H1 (cell line): ENCODE measurements around the gene BICD1. TPM values are rescaled to one million over a fixed set of nuclear protein-coding genes. Genes with fewer than 3 reads are reported as not detected.
A peak's percentile ranks its signal among the peaks of the same experiment; 100 is the strongest.

Experiments
- CTCF ChIA-PET: fragments of 300-600 bp; sonication (Branson Sonifier 250); formaldehyde crosslinking; loops from one replicate; lab custom pipeline; 2021; ENCODE audit not compliant: partially characterized antibody; lab: Charles Lee
- POLR2A ChIA-PET: fragments of 300-600 bp; sonication (Branson Sonifier 250); formaldehyde crosslinking; loops from one replicate; lab custom pipeline; 2021; ENCODE audit warnings: inconsistent platforms; ENCODE audit not compliant: partially characterized antibody; lab: Charles Lee
- DNase-seq, 2 experiments: peaks; one replicate each; pipeline versions ENCODE4 v3.0.0 to v3.0.0-alpha.2; 2010 to 2022; ENCODE audit warnings: low spot score in 2 of 2, low read depth in 1 of 2, mixed read lengths in 1 of 2
- FAIRE-seq: peaks from 2 replicates; lab custom pipeline; 2011; peaks lifted over from hg19 to GRCh38; lab: Jason Lieb, UNC
- H2AFZ ChIP-seq: 2 replicates; pipeline ENCODE4 v1.8.1; 2012; ENCODE audit warnings: low read length, inconsistent platforms
- H2AK5ac ChIP-seq: 2 replicates; pipeline ENCODE4 v1.6.1; 2013; ENCODE audit warnings: low read depth, low read length
- H2BK120ac ChIP-seq: replicated peaks from 2 replicates; pipeline ENCODE3; 2013; ENCODE audit warnings: low read depth, low read length, inconsistent platforms
- H2BK12ac ChIP-seq: 2 replicates; pipeline ENCODE4 v1.6.1; 2013; ENCODE audit warnings: low read depth, low read length
- H2BK15ac ChIP-seq: 2 replicates; pipeline ENCODE4 v1.6.1; 2013; ENCODE audit warnings: low read length
- H2BK20ac ChIP-seq: 2 replicates; pipeline ENCODE4 v1.6.1; 2013; ENCODE audit warnings: low read length
- H2BK5ac ChIP-seq: 2 replicates; pipeline ENCODE4 v1.6.1; 2013; ENCODE audit warnings: low read depth, low read length
- H3K14ac ChIP-seq: 2 replicates; pipeline ENCODE4 v1.6.1; 2013; ENCODE audit warnings: inconsistent platforms; ENCODE audit not compliant: insufficient read length
- H3K18ac ChIP-seq: 2 replicates; pipeline ENCODE4 v1.6.1; 2013; ENCODE audit warnings: low read length; ENCODE audit errors: extremely low read depth
- H3K23ac ChIP-seq: 2 replicates; pipeline ENCODE4 v1.6.1; 2013; ENCODE audit warnings: inconsistent platforms; ENCODE audit not compliant: insufficient read length
- H3K23me2 ChIP-seq: 2 replicates; pipeline ENCODE4 v1.6.1; 2013; ENCODE audit warnings: low read depth, low read length
- H3K27ac ChIP-seq: 2 replicates; pipeline ENCODE4 v1.6.1; 2011; ENCODE audit warnings: low read depth, low read length, inconsistent platforms
- H3K27me3 ChIP-seq, 4 experiments: replicated peaks in 1 of 4; 1 replicate in 1 of 4; 2 replicates in 3 of 4; pipeline versions ENCODE4 v1.6.1 to v1.8.1; 2011 to 2013; ENCODE audit warnings: low read length in 3 of 4, mild to moderate bottlenecking in 3 of 4, inconsistent platforms in 2 of 4, mixed read lengths in 2 of 4, moderate library complexity in 1 of 4; ENCODE audit not compliant: control insufficient read depth in 3 of 4, insufficient read depth in 3 of 4; ENCODE audit errors: extremely low read depth in 1 of 4
- H3K36me3 ChIP-seq, 4 experiments: 2 replicates each; pipeline versions ENCODE4 v1.6.1 to v1.8.1; 2011 to 2013; ENCODE audit warnings: mild to moderate bottlenecking in 4 of 4, low read length in 3 of 4, moderate library complexity in 2 of 4, control low read depth in 1 of 4, inconsistent platforms in 1 of 4; ENCODE audit not compliant: insufficient read depth in 4 of 4, control insufficient read depth in 2 of 4
- H3K4ac ChIP-seq: replicated peaks from 2 replicates; pipeline ENCODE3; 2013; ENCODE audit warnings: low read length, low read depth, mixed read lengths, inconsistent platforms; ENCODE audit not compliant: insufficient read length
- H3K4me1 ChIP-seq, 4 experiments: replicated peaks in 1 of 4; 1 replicate in 1 of 4; 2 replicates in 3 of 4; pipeline versions ENCODE4 v1.6.1 to v1.8.1; 2011 to 2013; ENCODE audit warnings: low read length in 3 of 4, inconsistent platforms in 2 of 4, mixed read lengths in 1 of 4; ENCODE audit not compliant: insufficient read depth in 4 of 4, control insufficient read depth in 3 of 4
- H3K4me2 ChIP-seq, 2 experiments: 2 replicates each; pipeline versions ENCODE4 v1.6.1 to v1.8.1; 2011 to 2013; ENCODE audit warnings: low read depth in 2 of 2, low read length in 2 of 2, control low read depth in 1 of 2, inconsistent platforms in 1 of 2, mild to moderate bottlenecking in 1 of 2; ENCODE audit not compliant: insufficient read depth in 1 of 2
- H3K4me3 ChIP-seq, 4 experiments: fragments of 200-600, 300-600 bp in 1 of 4; sonication (generic), shearing (Covaris generic), sonication (Bioruptor Twin) in 1 of 4; 2 replicates each; pipeline versions ENCODE4 v1.5.1 to v1.8.1; 2011 to 2016; ENCODE audit warnings: low read length in 4 of 4, low read depth in 3 of 4, control low read depth in 2 of 4, inconsistent platforms in 2 of 4, mild to moderate bottlenecking in 2 of 4, mixed read lengths in 1 of 4, moderate library complexity in 1 of 4; ENCODE audit not compliant: insufficient read depth in 2 of 4; ENCODE audit errors: extremely low read depth in 1 of 4
- H3K56ac ChIP-seq: replicated peaks from 2 replicates; pipeline ENCODE3; 2013; ENCODE audit warnings: low read depth, mild to moderate bottlenecking, mixed read lengths, low read length, inconsistent platforms; ENCODE audit not compliant: insufficient read length
- H3K79me1 ChIP-seq: 2 replicates; pipeline ENCODE4 v1.6.1; 2013; ENCODE audit warnings: low read depth, low read length, control low read depth
- H3K79me2 ChIP-seq, 2 experiments: 2 replicates each; pipeline versions ENCODE4 v1.6.1 to v1.8.1; 2012 to 2013; ENCODE audit warnings: low read length in 2 of 2, mild to moderate bottlenecking in 2 of 2, inconsistent platforms in 1 of 2; ENCODE audit not compliant: insufficient read depth in 2 of 2, control insufficient read depth in 1 of 2
- H3K9ac ChIP-seq, 4 experiments: replicated peaks in 1 of 4; 1 replicate in 1 of 4; 2 replicates in 3 of 4; pipeline versions ENCODE4 v1.6.1 to v1.8.1; 2011 to 2013; ENCODE audit warnings: low read depth in 3 of 4, low read length in 3 of 4, control low read depth in 2 of 4, mild to moderate bottlenecking in 2 of 4, moderate library complexity in 2 of 4, inconsistent platforms in 1 of 4; ENCODE audit errors: extremely low read depth in 1 of 4
- H3K9me3 ChIP-seq, 2 experiments: 2 replicates each; pipeline versions ENCODE4 v1.6.1 to v1.8.1; 2012 to 2013; ENCODE audit warnings: mild to moderate bottlenecking in 2 of 2, moderate library complexity in 2 of 2, control low read depth in 1 of 2, inconsistent platforms in 1 of 2, low read depth in 1 of 2, low read length in 1 of 2, mixed read lengths in 1 of 2; ENCODE audit not compliant: insufficient read depth in 2 of 2
- H4K20me1 ChIP-seq, 2 experiments: replicated peaks in 1 of 2; 2 replicates each; pipeline versions ENCODE3 to v1.8.1; 2011 to 2013; ENCODE audit warnings: inconsistent platforms in 2 of 2, low read length in 2 of 2, mild to moderate bottlenecking in 1 of 2; ENCODE audit not compliant: insufficient read depth in 2 of 2, control insufficient read depth in 1 of 2
- H4K5ac ChIP-seq: 2 replicates; pipeline ENCODE4 v1.6.1; 2013; ENCODE audit warnings: low read length, low read depth, mixed read lengths, inconsistent platforms; ENCODE audit not compliant: insufficient read length
- H4K8ac ChIP-seq: 2 replicates; pipeline ENCODE4 v1.8.0; 2013; ENCODE audit warnings: mild to moderate bottlenecking, moderate library complexity, low read length, inconsistent platforms; ENCODE audit not compliant: insufficient read depth; ENCODE audit errors: extremely low read depth
- H4K91ac ChIP-seq: replicated peaks from 2 replicates; pipeline ENCODE3; 2013; ENCODE audit warnings: low read length, mixed read lengths, inconsistent platforms; ENCODE audit not compliant: insufficient read length
- CREB1 ChIP-seq: IDR thresholded peaks from 2 replicates; pipeline ENCODE4 v1.6.1; 2012; ENCODE audit warnings: inconsistent platforms
- FOSL1 ChIP-seq: IDR thresholded peaks from 2 replicates; pipeline ENCODE4 v1.6.1; 2011; ENCODE audit warnings: mild to moderate bottlenecking, low read depth, low read length, moderate library complexity; ENCODE audit not compliant: insufficient read depth
- HDAC2 ChIP-seq, 2 experiments: fragments of 300-600 bp in 1 of 2; sonication (generic) in 1 of 2; IDR thresholded peaks; 2 replicates each; pipeline ENCODE4 v1.6.1; 2011 to 2012; ENCODE audit warnings: low read depth in 2 of 2, low read length in 2 of 2, mild to moderate bottlenecking in 2 of 2, moderate library complexity in 2 of 2, borderline replicate concordance in 1 of 2, inconsistent platforms in 1 of 2
- POU5F1 ChIP-seq: IDR thresholded peaks from 2 replicates; pipeline ENCODE4 v1.6.1; 2011; ENCODE audit warnings: low read depth, mild to moderate bottlenecking, low read length, moderate library complexity
- SP2 ChIP-seq: IDR thresholded peaks from 2 replicates; pipeline ENCODE4 v1.6.1; 2012; ENCODE audit warnings: mild to moderate bottlenecking, low read length, inconsistent platforms
- TEAD4 ChIP-seq: IDR thresholded peaks from 2 replicates; pipeline ENCODE4 v1.6.1; 2012; ENCODE audit warnings: low read depth, low read length, inconsistent platforms, mixed read lengths
- WGBS, 2 experiments: shearing (Covaris generic) in 1 of 2; methylation state at CpG; one replicate each; pipeline versions ENCODE4 v1.1.6 to v1.1.7; 2013 to 2015; ENCODE audit warnings: low lambda C conversion rate in 2 of 2, mixed read lengths in 2 of 2, inconsistent platforms in 1 of 2, low coverage in 1 of 2, missing lambda C conversion rate in 1 of 2; ENCODE audit not compliant: insufficient replicate concordance in 2 of 2, insufficient coverage in 1 of 2, insufficient read length in 1 of 2; ENCODE audit errors: extremely low coverage in 1 of 2, missing lambda C conversion rate in 1 of 2; 5-methylcytosine and 5-hydroxymethylcytosine counted together
- polyA plus RNA-seq, 7 experiments: library from polyadenylated mRNA; depleted of rRNA in 3 of 7; stranded (reverse) in 5 of 7; unstranded in 2 of 7; fragments of >200 nt in 5 of 7; fragments of 200-250 nt in 2 of 7; gene quantifications; 1 replicate in 5 of 7; 2 replicates in 1 of 7; 4 replicates in 1 of 7; pipeline versions ENCODE4 v1.2.1 to v1.2.3, GENCODE V29; 2011 to 2013; ENCODE audit warnings: missing spikeins in 2 of 7, mixed read lengths in 2 of 7
- total RNA-seq: library from RNA; stranded (reverse); fragmentation: NEBNext Ultra II Directional; extraction: Animal tissue kit (Norgen Biotek cat#: 25700); gene quantifications from 2 replicates; pipeline ENCODE4 v1.2.1, GENCODE V29; 2021

Gene BICD1
- total and polyA plus RNA-seq, 2 of the 8 experiments (the other 6 are each of a cell fraction or from before 2014, with no cell fraction given) = 34.1 to 58.4 TPM

- Histone ChIP-seq H2BK15ac (no peak overlapping the region), H4K8ac (no peak overlapping the region), H3K14ac (no peak overlapping the region), H3K4ac (no peak overlapping the region), H2BK20ac (no peak overlapping the region), H2AFZ (no peak overlapping the region), H3K18ac (no peak overlapping the region), H2AK5ac (no peak overlapping the region), H3K79me2 (peaks cover 31 to 98% of the 10 kb centered on the region in 2 experiments), H3K27me3 (no peaks in the 10 kb centered on the region), H3K23me2 (no peaks in the 10 kb centered on the region), H3K23ac (no peak overlapping the region), H2BK5ac (no peak overlapping the region), H4K20me1 (peaks cover 18 to 34% of the 10 kb centered on the region in 2 experiments), H3K27ac (no peak overlapping the region), H3K9ac (no peak overlapping the region), H3K4me1 (peaks cover 13 to 18% (median 18%) of the 10 kb centered on the region in 4 experiments), H2BK12ac (no peak overlapping the region), H3K36me3 (peaks cover 0 to 15% (median 0%) of the 10 kb centered on the region in 4 experiments; a peak in 2 of 8 replicates), H3K4me2 (peak overlapping the region in 1 of 2 experiments; percentile 40; a peak in 1 of 4 replicates), H4K5ac (no peak overlapping the region), H3K79me1 (peaks cover 11% of the 10 kb centered on the region), H3K56ac (no peak overlapping the region), H3K4me3 (no peak overlapping the region), H2BK120ac (no peak overlapping the region), H4K91ac (no peak overlapping the region), H3K9me3 (no peaks in the 10 kb centered on the region; a peak in 1 of 4 replicates)
- CTCF ChIA-PET = interaction anchor here (0.8 to 2.7 kb wide), 3 partner anchors 13 to 36 kb away, joined by 3 to 8 read pairs (median 3); no protein-coding TSS in a partner anchor
- TF ChIP-seq SP2 (no peak), HDAC2 (IDR thresholded peaks at IDR 0.05; ENCODE audit: borderline replicate concordance in 1 of 2, low read depth in 2 of 2, low read length in 2 of 2) (no peak), CREB1 (no peak), TEAD4 (no peak), FOSL1 (no peak), POU5F1 (no peak)
- FAIRE-seq (no peak), DNase-seq (no peak)
- POLR2A ChIA-PET = interaction anchor here (0.6 to 1.1 kb wide), 4 partner anchors 14 to 23 kb away, joined by 3 read pairs; partner anchors contain the start of gene FGD4
- WGBS, 2 experiments = 94% methylated on average over 2 of the region's 2 CpGs; no CpG with 5 or more reads in 1 of the 2 experiments
Measured at GRCh38 chr12:32420356-32420755, 313.7 kb downstream of the BICD1 start.
